Activated CD8-positive, alpha-beta memory T cell treated with anti-CD3 and anti-CD28 coated beads for 4 hours (primary cell): ENCODE results near the gene NEK6.

Source experiments
- DNase-seq, 2 donors: peaks; one replicate each; pipeline ENCODE4 v3.0.0-alpha.2; 2020; ENCODE audit warnings: low read depth in 2 of 2

The NEK6 gene

DNA sequence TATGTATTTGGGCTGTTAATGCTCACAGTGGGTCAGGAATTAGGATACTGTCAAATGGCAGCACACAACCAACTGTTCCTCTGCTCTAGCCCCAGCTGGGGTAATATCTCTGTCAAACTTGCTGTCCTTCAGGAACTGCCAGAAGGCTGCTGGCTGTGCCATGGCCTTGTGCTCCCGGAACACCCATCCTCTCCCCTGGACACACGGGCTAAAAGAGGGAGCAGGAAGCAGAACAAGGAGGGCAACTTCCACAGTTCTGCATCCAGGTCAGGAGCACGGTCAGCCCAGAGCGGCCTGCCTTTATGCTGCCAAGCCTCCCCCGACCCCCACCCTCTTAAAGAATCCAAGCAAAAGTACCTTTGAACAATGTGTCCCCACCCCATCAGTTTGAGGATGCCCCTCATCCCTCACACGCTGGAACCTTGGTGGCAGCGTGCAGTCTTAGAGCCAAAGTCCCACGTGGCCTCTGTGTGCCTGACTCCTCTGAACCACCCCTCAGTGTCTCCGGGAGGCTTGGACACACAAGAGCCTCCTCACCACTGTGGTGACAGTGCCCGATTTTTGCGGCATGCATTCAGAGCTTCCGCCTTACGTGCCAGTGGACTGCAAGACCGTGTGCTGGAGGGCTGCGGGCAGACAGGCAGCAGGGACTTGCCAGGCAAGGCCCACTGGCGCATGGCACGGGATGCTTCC, 96.7 kb downstream of the NEK6 start:
- no peak for DNase-seq

DNA sequence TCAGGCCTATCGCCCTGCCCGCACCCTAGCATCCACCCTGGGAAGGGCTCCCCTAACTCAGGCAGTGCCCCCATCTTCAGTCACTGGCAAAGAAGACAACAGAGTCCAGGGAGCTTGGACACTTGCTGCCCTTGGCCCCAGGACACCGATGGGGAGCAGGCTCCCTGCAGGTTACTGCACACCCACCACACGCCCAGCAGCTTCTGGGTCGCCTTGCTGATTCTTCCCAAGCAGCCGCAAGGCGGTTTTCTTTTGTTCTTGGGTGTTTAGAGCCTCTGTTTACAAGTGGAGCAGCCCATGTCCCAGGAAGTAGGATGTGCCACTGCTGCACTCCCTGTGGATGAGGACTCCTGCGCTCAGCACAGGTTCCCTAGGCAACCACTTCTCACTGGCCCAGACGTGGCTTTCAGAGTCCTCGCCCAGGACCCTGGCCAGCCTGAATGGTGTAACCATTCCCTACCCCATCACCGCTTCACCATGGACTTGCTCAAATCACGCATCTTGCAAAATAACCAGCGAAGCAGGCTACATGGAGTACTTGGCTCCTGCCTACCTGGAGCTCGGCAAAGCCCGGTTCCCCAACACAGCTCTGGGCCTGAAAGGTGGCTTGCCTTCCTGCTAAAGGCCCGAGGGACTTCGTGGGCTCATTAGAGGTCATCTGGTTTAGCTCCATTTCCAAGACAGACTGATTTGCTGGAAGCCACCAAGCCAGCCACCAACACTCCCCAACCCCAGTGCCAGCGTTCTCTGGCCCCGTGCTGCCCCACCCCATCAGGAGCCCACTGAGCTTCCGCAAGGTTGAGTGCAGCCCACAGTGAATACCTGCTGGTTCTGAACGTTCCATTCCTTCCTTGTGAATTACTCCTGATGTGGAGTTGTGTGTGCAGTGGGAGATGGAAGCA, 97.5 kb downstream of the NEK6 start:
- no peak for DNase-seq

DNA sequence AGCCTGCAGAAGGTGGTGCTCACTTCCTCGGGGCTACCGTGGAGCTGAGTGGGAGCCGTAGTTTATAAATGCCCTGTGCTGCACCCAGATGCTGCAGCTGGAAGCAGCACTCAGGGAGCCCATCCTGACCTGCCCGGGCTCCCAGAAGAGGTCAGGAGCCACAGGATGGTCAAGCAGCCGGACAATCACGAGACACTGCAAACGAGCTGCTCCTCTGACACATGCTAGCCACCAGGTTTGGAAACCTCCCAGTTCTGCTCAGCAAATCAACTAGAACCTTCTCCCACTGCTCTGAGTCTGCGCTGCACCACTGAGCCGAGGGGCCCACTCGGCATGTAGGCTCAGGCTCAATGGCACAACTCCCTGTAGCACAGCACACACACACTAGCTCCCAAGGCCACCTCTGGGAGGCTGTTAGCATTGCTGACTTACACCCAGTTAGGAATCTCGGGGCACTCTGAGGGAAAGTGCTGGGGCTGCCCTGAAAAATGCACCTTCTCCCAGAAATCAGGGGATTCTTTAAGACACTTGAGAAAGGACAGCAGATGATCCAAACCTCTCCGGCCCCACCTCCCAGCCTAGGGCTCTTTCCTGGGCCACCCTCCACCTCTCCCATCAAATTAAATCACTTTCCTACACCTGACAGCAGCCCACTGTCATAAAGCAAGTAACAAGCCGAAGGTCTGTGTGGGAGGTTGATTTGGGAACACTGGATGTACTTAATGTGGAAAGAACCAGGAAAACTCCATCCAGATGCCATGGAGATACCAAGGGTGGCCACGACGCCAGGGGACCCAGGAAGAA, 98.4 kb downstream of the NEK6 start:
- no peak for DNase-seq

DNA sequence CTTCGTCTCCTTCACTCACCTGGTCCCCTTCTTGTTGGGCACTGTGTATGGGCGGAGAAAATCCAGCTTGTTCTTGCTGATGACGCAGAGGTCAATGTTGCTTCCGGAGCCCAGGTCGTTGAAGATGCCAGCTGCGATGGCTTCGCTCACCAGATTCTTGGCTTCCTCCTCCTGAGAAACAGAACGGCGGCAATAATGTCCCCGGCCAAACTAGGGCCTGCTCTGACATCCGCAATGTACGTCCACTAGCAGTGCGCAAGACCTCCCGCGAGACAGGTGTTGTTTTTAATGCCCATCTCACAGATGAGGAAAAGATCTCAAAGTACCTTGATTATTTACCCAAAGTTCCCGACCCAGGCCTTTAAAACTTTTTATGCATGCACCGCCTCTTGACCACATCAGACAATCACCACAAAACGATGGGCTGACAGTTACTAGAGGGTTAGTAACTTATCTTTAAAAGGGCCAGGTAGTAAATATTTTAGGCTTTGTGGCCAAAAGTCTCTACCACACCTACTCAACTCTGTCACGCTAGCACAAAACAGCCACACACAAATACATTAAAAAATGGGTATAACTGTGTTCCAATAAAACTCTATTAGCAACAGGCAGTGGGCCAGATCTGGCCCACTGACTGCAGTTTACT, 99.1 kb downstream of the NEK6 start:
- no peak for DNase-seq

DNA sequence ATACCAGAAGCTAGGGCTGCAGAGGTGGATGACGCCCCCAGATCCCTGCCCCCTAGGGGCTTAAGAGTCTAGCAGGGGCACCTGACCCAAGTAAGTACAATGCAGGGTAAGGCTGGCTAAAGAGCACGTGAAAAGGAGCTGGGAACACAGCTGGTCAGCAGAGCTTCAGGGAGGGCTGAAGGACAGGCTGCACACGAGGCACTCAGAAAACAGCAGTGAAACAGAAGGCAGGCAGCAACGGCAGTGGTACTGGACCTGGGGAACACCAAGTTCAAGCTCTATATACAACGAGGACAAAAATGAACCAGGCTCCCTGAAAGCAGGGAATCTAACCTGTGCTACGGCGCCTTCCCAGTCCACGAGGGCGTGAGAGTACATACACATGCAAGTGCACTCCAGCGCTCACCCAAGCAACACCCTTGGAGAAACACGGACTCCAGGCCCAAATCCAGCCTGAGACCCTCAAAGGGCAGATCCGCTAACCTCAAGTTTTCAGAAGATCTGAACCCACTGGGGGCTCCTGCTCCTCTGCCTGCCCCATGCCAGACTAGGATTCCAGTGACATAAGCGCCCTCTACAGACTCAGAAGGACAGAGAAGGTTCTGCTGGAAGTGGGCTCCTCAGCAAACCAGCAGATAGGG, 100.1 kb downstream of the NEK6 start:
- DNase-seq, result no peak

DNA sequence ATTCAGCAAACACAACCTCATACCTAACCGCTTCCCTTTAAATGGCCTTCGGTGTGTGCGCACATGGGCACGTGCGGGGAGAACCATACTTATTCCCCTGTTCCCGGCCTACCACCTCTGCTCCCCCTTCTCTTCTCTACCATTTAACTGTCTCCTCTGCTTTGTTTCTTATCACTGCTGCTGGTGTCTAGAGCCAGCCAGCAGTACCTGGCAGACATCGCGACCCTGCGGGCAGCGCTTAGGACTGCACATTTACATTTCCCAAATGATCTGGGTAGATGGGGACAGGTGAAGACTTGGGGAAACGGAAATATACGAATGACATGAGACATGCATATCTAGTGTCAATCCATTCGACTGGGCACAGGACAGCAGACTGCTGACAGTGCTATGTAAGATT, 100.9 kb downstream of the NEK6 start:
- no peak for DNase-seq

DNA sequence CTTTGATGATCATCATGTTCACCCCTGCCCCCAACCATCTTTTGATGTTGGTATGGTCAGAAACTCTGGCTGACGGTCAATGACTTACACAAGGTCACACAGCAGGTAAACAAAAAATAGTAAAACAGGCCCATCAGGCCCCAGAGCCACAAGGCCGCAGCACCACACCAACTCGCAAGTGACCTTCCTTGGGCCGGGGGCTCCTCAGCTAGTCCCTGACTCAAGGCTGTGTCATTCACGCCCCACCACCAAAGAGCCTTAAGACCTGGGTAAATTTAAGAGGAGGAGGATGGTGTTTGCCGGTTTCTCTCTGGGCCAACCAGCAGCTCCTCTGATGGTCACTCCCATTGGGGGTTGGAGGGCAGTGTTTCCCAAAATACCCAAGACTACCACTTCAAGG, 101.7 kb downstream of the NEK6 start:
- DNase-seq, result no peak

DNA sequence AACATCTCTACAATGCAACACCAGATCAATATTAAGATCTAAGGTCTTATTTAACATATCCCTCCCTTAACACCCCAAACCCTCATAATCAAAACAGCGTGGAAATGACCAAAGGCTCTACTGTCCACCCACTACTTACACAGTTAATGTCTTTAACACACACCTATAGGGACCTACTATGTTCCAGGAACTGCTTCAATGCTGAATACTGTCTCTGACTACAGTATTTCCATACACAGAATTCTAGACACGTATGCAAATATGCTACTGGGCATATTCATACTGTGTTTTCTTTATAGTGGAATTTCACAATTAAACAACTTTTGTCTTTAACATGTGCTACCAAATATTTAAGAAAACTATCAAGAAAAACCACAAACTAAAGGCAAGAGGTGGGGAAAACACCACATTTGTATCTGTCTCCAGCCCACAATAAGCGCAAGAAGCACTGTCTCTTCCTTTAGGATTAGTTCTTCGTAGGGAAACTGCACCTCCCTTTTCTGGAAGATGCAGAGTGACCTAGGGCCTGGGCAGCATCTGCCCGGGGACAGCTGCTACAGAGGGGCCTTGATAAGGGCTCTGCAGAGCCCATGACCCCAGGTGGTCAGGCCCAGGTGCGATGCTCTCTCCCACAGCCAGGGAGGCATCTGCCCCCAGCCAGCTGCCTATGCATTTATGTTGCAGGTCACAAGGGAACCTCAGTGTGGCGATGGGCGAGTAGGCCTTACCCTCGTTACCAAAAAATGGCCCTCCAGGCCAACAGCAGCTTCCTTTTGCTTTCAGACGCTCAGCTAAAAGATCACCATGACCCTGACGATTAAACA, 102.3 kb downstream of the NEK6 start:
- DNase-seq, result no peak

DNA sequence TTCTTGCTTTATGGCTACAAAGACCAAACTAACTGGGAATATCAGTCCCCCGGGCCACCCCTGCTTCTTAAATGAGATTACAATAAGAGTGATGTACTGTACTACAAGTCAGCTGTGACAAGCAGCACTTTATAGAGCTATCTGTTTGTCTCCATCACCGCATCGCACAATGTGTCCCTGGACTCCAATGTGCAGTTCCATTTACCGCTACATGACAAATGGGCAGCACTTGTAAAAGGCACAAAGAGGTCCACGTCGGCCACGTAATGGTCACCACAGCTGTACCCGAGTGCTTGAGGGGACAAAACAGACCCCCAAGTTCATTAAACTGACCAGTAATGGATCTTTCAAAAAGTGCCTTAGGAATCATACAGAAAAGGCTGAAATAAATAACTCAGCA, 103.4 kb downstream of the NEK6 start:
- no peak for DNase-seq

DNA sequence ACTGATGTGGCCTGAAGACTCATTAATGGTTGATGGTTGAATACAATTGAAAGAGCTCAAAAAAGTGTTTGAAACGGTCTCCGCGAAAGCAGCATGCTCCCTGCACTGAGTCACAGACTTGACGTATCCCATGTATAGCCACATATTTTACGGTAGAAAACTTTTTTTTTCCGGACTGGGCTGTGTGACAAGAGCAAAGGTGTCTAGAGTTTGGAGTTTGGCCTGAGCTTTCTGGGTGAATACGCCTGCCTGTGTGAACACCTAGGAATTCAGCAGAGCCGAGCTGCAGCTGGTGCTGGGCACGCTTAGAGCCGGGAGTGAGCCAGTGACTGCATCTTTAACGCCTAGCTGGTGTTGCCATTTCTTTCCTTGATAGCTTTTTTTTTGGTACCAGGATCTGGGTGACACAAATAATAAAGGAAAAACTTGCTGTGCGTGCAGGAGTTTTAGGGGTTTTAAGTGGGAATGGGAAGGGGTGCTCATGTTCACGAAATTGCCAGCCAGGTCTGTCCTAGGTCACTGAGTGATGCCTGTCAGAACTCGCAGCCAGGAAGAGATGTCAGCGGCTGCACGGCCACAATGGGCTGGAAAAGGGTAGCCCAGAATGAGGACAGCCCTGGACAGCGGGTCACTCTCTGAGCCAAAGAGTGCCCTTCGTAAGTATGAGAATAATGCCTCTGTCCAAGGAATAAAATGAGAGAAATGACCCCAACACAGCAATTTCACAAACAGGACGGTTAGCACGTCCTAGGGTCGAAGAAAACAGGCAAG, 105.8 kb downstream of the NEK6 start:
- DNase-seq, result no peak

DNA sequence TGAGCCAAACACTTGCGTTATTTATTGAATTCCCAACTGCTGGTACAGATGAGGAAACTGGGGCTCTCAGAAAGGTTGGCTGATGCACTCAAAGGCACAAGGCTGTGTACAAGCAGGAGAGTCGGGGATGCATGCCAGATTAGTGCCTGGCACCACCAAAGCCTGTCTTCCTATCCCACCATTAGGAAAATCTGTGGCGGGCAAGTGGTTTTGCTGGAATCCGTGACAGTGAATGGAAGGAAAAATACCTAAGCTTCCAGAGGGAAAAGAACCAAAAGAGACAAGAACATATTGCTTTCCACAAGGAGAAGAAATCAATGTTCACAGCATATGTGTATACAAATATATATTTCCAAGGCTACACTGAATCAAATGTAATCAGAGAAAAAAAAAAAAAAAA, 106.4 kb downstream of the NEK6 start:
- no peak for DNase-seq

DNA sequence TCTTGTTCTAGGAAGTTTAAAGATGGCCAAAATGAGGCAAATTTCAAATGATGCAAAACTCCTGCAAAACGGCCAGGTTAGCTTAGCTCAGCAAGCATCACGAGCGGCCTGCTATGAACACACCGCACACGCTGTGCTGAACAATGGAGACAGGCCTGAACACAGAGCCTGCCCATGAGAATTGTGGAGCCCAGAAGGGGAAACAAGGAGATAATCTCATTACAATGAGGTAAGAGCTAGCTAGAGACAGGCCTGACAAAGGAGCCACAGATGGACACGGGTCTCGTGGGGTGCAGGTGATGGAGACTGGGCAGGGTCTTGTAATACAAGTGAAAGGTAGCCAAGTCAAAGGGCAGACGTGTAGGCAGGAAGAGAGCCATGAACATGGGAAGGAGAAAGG, 107.3 kb downstream of the NEK6 start:
- DNase-seq, result no peak

DNA sequence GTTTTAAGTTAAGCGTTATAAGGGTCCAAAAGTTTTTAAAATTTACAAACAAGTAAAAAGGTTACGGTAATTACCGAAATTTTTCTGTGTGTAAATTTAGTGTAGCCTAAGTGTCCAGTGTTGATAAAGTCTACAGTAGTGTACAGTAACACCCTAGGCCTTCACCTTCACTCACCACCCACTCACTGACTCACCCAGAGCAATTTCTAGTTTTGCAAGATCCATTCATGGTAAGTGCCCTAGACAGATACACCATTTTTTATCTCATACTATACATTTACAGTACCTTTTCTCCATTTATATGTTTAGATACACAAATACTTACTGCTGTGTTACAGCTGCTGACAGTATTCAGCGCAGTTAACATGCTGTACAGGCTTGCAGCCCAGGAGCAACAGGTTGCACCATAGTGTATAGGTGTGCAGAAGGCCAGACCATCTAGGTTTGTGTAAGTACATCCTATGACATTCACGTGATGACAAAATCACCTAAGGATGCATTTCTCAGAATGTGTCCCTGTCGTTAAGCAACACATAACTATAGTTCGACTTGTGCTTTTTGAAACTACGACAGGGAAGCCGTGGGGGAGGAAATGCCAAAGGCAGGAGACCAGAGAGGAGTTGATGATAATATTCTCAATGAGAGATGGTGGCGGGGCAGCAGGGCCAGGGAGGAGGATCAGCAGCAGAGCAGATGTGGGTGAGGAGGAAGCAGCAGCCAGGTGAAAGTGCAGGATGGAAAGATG, 108.9 kb downstream of the NEK6 start:
- DNase-seq, result no peak

DNA sequence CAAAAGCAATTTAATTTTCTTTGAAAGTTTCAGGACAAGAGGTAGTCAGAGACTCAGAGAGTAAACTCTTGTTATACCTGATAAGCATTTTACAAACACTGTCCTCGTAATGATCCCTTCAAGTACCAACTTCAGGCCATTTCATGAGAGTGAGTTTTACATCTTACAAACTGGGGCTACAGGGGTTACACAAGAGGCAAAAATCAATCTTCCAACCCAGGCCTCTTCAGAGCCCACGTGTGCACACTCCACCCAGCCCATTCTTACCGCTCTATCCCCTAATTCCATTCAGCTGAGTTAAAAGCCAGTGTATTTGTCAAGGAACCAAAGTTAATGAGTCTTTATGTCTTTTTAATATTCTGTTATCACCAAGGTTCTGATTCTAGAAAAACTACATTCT, 110.9 kb downstream of the NEK6 start:
- no peak for DNase-seq

DNA sequence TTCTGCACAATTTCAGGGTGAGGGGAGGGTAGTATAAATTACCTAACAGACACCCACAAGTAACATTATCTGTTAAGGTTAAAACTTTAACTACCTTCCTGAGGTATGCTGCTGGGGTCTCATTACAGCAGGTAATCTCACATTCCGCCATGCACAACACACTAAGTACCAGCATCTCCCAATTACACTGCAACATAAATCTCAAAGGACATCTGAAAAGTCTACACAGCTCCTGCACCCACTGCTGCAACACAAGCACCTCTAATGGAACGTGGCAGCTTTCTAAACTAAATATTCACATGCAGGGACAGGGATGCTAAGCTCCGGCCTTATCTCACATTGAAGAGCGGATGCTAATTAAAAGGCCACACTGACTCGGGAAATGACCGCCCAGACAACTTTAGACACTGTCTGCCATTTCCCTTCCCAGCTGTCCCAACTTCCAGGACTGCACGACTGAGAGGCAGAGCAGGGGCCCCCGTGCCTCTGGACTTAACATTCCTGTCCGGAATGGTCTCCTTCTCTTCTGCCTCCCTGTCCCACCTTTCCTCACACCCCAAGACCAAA, 111.6 kb downstream of the NEK6 start:
- no peak for DNase-seq

DNA sequence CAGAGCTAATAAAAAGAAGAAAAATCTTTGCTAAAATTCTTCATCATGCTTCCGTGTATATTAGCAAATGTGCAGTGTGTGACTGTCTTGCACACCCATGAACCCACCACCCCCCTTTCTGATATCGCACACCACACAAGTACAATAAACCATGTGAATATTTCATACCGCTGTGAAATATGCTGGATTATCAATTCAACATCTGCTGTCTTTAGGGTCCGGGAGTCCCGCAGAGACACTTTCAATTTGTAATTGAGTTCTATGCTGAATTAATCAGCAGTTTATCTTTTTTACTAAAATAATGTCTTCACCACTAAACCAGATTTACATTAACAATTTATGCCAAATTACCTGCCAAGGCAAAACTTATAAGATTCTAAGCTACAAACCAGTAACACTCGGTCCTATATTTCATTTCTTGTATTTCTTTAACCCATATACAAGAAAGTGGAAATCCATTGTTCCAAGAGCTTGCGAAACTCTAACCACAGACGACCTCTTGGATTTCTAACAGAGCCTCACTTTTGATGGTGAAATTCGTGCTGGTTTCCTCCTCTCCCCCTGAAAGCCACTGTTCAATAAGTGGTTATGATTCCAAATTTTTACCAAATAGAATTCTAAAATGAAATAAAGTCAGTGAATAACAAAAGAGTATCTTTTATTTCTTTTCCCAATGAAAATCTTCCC, 113.3 kb downstream of the NEK6 start:
- no peak for DNase-seq

DNA sequence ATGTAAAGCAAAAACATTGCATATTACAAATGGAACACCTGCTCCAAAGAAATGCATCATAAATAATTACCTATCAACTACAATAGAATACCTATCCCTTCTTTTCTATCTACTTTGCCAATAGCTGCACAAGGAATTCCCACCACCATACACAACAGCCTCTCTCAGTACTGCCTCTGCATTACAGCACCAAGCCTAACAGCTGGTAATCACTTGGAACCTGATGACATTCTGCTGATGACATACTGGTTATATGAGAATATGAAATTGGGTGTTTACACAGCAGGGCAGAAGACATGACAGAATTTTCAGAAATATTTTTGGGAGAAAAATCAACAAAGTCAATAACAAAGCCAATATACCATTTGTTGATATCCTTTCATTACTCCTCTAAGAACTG, 114.3 kb downstream of the NEK6 start:
- no peak for DNase-seq

DNA sequence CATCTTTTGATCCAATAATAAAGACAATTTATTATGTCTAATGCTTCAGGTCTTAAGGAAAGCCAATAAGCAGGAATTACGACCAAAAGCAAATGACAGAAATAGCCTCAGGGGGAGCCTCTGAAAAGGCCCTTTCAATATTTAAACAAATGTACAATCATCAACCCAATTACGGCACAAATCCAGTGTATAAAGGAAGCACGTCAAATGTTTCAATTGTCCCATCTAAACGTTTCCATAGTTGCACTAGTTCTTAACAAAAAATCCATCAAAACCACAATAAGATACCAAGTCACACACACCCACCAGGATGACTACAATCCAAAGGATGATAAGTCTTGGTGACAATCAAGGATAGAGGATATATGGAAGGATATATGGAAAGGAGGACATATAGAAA, 115.6 kb downstream of the NEK6 start:
- no peak for DNase-seq
